Activated CD4-positive, alpha-beta T cell treated with anti-CD3 and anti-CD28 coated beads for 24 hours (primary cell): ENCODE measurements around the gene ZHX3.

ENCODE experiments used
- DNase-seq, 2 donors: peaks; one replicate each; pipeline ENCODE4 v3.0.0-alpha.2; 2020; ENCODE audit warnings: low read depth in 2 of 2

The ZHX3 gene

DNA sequence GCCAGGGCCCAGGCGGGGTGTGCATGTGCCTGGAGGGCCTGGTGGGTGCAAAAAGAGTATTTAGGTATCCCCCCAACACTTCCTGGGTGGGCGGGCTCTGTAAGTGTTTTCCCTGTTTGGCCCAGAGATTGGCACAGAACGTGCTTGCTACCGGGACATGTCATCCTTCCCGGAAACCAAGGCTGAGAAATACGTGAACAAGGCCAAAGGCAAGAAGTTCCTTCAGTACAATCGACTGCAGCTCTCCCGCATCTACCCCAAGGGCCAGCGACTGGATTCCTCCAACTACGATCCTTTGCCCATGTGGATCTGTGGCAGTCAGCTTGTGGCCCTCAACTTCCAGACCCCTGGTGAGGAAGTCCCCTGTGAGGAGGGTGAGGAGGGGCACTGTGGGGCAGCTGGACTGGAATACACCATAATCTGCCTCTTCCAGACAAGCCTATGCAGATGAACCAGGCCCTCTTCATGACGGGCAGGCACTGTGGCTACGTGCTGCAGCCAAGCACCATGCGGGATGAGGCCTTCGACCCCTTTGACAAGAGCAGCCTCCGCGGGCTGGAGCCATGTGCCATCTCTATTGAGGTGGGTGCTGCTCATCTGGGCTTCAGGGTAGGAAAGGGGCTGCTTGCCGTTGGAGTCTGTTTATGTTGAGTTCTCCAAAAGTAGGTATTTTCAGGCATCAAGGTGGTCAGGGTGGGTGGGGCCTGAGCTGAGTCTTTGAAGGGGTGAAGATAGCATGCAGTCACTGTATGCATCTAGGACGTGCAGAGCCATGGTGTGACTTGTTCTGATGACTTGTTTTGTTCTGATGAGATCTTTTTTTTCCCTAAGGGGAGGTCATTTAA is 145.0 kb downstream of the ZHX3 start:
- no peak for DNase-seq

DNA sequence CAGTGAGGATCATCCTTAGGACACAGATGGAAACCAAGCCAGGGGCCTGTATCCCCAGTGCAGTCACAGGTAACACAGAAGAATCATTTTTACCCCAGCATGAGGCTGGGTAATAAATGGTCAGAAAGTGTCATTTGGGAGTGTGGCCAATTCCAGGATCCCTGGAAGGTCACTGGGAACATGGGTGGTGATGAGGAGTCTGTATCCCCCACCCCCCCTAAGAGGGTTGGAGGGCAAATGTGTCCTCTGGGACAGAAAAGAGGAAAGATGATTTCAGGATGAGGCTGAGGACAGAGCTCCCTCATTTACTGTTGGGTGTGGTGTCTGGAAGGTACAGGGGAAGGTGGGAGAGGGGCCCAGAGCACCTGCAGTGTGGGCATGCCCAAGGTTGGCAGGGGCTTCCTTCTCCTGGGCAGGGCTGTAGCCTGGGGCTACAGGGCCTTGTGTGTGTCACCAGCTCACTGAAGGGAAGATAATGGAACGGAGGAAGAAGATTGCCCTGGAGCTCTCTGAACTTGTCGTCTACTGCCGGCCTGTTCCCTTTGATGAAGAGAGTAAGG is 145.7 kb downstream of the ZHX3 start:
- no peak for DNase-seq

DNA sequence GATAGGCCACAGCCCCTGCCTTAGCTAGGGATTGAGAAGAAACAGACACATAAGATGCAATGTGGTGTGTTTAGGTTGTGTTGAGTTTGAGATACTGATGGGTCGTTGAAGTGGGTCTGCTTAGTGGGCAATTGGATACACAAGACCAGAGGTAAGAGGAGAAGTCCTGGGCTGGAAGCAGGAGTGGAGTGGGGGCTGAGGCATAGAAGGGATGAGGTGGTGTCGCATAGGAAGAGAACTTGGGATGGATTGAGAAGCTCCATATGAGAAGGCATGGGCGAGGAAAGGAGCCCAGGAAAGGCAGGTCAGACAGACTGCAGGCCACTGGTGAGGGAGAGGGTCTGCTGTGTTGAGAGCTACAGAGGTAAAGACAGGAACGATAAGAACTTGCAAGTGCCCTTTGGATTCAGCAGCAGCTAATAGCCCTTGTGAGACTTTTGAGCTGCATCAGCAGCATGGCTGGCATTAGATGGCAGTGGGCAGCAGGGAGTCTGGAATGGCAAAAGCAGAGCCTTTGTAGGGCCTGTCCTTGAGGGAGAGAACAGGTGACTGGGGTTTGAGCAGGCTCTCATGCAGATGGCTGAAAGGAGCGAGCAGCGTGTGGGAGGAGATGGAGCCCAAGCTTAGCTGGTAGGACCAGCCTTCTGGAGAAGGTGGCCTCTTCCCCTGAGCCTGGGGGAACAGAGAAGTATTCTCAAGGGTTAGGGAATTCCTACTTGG is 147.0 kb downstream of the ZHX3 start:
- DNase-seq: no peak

DNA sequence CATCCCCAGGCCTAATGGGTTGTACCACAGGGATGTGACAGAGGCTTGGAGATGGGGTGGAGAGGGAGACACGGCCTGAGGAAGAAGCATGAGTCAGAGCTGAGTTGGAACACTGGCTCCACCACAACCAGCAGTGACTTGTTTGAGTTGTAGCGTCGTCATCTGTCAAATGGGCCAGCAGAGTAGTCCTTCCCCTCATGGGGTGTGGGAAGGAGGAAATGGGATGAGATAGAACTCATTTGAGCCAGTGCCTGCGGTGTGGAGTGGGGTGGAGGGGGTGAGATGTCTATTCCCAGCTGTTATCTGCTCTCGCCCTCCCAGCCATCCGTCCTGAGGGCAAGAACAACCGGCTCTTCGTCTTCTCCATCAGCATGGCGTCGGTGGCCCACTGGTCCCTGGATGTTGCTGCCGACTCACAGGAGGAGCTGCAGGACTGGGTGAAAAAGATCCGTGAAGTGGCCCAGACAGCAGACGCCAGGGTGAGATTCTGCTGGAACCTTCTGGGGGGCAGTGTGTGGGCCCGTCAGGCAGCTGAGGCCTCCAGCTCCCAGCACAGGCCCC is 147.7 kb downstream of the ZHX3 start:
- no peak for DNase-seq

DNA sequence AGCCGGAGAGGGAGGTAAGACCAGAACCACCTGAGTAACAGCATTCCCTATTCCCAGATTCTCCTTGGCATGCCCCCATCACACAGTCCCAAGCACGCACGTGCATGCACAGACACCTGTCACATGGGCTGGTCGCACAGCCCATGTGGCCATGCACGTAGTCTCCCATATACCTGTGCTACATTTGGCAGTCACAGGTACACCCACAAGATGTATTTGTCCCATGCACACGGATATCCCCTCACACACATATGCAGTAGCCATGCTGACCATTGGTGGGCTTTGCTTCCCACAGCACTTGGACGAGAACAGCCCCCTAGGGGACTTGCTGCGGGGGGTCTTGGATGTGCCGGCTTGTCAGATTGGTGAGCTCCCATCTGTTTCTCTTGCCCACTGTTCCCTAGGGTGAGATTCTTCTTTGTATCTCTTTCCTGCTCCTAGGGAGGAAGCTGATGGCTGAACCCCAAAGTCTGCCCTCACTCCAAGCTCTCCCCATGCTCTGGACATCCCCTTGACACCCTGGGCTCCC is 148.3 kb downstream of the ZHX3 start:
- no peak for DNase-seq

DNA sequence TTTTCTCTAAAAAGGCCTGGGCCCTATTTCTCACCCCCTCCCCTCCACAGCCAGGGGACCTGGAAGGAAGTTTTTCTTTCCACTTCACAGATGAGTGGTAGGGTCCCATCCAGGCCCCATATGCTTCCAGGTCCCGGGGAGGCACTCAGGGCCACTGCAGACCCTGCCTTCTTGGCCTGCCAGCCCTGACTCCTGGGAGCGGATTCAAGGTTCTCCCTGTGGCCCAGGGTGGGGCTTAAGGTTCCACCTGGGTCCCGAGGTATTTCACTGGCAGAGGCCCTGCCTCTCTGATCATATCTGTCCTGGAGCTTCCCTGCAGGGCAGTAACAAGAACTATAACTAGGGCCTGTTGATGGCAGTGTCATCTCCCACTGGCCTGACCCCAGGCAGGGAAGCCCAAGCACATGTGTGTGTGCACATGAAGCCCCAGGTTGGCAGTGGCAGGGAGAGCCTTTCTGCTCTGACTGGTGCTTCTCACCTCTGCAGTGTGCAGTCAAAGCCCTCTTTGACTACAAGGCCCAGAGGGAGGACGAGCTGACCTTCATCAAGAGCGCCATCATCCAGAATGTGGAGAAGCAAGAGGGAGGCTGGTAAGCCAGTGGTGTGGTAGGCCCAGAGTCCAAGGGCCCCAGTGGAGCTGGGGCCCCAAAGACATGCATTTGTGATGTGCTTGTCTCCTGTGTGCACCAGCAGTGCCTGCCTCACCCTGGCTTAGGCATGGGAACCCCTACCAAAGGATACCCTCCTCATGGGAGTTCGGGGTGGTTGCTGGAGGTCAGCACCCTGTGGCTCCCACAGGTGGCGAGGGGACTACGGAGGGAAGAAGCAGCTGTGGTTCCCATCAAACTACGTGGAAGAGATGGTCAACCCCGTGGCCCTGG is 149.0 kb downstream of the ZHX3 start:
- DNase-seq: no peak

DNA sequence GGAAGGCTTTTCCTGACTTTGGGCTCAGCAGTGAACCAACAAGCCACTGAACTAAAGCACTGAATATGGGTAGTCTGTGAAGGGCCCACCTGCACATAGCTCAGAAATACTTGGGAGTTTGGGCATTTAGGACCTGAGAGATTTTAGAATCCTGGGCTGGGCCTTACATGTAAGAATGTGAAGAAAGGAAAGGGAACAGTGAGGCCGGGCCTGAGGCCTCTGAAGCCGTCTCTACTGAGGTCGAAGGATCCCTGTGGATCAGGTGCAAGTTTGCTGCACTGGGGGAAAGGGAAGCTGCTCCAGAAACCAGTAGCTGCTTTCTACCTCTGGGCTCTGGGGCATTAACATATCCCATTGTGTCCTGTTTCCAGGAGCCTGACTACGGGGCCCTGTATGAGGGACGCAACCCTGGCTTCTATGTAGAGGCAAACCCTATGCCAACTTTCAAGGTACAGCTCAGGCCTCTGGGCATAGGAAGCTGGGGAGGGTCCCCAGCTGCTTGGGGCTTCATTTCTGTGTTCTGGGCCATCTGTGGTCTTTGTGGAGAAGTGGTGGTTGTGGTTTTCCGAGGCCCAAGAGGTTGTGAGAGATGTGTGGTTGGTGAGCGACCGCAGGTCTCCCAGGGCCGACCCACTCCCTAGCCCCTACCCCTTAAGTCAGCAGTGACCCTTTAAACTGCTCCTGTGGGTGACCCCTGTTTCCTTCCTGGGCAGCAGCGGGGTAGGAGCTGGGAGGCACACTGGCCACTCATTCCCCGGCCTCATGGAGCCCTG is 149.9 kb downstream of the ZHX3 start:
- DNase-seq: no peak

DNA sequence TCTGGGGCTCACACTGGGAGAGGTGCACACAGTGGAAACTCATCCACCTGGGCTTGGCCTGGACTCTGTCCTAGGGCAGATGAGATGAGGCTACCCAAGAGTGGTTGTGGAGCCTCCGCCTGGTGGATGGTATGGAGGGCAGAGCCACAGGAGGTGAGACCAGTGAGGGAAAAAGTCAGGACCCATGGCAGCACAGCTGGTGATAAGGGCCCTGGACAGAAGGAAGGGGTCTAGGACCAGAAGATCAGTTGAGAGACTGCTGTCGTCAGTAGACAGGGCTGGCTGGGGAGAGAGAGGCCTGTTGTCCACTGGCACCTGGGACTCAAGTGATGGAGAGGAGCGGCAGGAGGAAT is 150.4 kb downstream of the ZHX3 start:
- no peak for DNase-seq

DNA sequence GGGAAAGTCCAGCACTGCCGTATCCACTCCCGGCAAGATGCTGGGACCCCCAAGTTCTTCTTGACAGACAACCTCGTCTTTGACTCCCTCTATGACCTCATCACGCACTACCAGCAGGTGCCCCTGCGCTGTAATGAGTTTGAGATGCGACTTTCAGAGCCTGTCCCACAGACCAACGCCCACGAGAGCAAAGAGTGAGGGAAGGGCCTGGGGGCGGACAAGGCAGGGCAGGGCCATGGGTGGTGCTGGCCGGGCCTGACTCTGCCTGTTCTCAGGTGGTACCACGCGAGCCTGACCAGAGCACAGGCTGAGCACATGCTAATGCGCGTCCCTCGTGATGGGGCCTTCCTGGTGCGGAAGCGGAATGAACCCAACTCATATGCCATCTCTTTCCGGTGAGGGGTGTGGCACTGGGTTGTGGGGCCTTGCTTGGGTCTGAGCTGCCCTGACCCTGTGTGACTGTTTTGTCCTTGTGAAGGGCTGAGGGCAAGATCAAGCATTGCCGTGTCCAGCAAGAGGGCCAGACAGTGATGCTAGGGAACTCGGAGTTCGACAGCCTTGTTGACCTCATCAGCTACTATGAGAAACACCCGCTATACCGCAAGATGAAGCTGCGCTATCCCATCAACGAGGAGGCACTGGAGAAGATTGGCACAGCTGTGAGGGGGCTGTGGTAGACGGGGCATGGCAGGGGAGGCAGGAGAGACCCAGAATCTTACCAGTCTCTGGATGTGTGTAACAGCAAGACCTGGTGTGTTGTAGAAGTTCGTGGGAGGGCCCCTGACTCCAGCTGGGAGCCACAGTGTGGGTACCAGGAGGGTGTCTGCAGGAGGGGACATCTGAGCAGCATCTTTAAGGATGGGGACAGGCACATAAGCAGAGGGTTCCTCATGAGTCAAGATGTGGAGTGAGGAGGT is 151.1 kb downstream of the ZHX3 start:
- no peak for DNase-seq

DNA sequence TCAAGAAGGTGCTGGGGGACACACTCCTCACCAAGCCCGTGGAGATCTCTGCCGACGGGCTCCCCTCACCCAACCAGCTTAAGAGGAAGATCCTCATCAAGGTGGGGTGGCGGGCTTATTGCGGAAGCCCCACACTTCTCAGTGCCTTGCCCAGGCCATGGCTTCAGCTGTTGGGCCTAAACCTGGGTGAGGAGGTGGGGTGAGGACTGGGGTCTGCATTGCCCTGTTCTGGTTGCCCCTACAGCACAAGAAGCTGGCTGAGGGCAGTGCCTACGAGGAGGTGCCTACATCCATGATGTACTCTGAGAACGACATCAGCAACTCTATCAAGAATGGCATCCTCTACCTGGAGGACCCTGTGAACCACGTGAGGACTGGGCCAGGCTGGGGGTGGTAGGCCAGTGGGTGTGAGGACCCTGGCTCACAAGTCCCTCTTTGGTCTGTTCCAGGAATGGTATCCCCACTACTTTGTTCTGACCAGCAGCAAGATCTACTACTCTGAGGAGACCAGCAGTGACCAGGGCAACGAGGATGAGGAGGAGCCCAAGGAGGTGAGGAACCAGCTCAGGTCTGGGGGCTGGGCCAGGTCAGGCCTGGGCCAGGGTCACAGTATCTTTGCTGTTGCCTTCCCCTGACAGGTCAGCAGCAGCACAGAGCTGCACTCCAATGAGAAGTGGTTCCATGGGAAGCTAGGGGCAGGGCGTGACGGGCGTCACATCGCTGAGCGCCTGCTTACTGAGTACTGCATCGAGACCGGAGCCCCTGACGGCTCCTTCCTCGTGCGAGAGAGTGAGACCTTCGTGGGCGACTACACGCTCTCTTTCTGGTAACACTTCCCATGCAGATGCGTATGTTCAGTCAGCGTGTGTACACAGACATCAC is 152.3 kb downstream of the ZHX3 start:
- DNase-seq: no peak

DNA sequence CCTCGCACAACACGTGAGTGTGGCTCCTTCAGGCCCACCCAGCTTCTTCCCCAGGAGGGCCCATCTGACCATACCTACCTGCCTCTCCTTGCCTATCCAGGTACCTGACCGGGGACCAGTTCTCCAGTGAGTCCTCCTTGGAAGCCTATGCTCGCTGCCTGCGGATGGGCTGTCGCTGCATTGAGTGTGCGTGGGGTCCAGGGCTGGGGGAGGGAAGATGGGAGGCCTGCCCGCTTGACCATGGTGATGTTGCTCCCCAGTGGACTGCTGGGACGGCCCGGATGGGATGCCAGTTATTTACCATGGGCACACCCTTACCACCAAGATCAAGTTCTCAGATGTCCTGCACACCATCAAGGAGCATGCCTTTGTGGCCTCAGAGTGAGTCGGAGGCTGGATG is 153.7 kb downstream of the ZHX3 start:
- no peak for DNase-seq

DNA sequence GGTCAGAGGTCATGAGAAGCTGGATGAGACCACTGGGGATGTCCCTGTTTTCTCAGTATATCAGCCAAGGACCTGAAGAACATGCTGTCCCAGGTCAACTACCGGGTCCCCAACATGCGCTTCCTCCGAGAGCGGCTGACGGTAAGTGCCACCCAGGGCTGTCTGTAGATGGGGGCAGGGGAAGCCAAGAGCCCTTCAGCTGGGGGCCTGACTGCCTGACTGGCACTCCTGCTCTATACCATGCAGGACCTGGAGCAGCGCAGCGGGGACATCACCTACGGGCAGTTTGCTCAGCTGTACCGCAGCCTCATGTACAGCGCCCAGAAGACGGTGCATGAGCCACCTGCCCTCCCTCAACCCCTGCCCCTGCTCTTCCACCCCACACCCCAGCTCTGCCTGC is 155.1 kb downstream of the ZHX3 start:
- DNase-seq: no peak

DNA sequence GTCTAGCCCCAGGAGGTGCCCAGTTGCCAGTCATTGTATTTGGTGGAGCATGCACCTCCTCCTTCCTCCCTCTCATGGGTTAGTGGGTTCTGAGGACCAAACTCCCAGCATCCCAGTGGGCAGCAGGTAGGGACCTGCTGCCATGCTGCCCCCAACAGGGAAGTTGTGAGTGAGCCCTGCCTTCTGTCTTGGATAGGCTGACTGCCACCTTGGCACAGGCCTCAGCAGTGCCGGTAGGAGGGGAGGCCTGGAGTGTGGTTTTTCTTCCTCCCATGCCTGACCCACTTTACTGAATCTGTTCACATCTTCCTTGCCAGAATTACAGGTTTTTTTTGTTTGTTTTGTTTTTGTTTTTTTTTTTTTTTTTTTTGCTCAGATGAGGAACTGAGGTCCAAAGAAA is 155.6 kb downstream of the ZHX3 start:
- no peak for DNase-seq

DNA sequence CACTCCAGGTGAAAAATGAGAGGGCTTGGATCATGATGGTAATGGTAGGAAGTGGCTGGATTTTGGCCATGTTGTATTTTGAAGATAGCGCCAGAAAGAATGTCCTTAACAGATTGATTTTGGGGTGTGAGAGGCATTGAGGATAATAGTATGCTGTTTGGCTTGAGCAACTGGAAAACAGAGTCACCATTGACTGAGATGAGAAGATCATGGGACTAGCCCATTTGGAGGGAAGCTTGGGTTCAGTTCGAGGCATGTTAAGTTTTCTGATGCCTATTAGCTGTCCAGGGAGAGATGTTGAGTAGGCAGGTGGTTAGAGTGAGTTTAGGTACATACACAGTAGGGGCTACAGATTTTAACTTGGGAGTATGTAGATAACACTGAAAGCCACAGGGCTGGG is 156.8 kb downstream of the ZHX3 start:
- no peak for DNase-seq

DNA sequence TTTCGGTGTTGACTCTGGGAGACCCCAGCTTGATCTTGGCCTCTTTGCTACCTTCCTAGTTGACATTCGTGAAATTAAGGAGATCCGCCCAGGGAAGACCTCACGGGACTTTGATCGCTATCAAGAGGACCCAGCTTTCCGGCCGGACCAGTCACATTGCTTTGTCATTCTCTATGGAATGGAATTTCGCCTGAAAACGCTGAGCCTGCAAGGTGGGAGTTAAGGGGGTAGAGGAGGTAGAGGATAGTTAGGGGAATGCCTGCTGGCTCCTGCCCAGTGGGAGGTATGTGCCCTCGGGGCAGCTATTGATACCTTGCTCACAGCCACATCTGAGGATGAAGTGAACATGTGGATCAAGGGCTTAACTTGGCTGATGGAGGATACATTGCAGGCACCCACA is 158.0 kb downstream of the ZHX3 start:
- DNase-seq: no peak

DNA sequence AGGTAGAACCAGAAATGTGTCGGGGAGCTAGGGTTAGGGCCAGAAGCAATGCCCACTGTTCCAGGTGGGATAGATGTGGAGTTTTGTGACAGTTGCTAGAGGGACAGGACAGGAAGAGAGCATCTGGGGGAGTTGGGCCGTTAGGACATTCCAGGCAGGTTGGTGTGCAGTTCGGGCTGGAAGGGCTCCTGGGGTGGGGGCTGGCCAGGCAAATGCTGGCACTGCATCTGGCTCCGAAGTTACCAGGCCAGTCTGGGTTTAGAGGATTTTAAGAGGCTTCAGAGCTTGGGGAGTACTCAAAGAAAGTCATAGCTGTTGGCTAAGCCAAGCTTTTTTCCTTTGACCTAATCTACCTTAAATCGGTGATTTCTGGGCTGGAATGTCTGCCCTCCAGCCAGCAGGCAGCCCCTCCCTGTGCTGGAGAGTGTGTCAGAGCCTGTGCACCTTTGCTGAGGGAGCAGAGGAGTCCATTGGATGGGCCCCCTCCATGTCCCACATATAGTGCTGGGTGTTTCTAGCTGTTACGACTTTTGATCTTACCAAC is 159.4 kb downstream of the ZHX3 start:
- no peak for DNase-seq

DNA sequence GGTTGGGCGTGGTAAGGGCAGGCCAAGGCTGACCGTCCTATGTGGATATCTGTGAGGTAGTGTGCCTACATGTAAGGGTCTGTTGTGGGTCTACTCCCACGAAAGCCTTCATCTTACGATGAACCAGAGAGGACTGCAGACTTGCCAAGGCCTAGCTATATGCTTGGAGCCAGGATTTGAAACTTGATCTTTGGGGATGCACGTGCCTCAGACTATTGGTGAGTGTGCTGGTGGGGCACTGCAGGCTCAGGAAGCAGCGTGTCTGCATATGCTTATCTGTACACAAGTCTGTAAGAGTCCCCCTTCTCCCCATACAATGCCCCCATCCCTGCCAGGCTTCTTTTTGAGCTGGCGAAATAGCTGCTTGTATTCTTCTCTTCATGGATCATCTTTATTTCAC is 162.3 kb downstream of the ZHX3 start:
- no peak for DNase-seq

DNA sequence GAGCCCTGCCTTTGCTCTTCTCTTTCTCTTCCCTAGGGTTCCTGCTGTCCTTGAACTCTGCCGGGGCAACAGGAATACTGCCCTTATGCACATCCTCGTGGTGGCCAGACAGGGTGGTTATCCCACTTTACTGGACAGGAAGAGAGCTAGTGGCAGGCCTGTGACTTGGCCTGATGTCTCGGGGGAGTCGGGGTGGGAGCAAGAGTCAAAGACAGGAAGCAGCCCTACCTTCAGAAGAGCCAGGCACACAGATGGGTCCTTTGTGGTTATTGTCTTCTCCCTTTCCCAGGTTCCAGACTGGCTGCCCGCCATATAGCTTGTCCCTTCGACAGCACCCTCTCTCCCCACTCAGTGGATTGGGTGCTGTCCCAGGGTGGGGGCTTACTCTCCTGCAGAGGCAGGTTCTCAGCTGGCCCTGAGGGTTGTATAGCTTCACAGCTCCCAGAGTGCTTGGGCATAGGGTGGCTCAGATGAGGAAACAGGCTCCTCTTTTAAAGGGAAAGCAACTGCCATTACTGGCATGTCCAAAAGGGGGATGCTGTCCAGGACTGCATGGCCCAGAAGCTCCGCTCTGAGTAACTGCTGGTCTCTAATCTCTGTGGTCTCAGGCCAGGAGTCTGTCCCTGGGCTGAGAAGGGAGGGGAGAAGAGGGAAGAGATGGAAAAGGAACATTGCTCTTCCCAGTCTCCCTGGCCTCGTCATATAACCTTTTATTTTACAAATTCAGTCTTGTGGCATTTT is 162.9 kb downstream of the ZHX3 start:
- no peak for DNase-seq
